GM18507 (cell line): ENCODE results near the gene RNU6-1.
A peak's percentile ranks its signal among the peaks of the same experiment; 100 is the strongest.

Experiments
- DNase-seq: peaks from one replicate; pipeline ENCODE4 v3.0.0; 2011; ENCODE audit warnings: low read depth; ENCODE audit not compliant: insufficient read length; ENCODE audit errors: extremely low spot score
- FAIRE-seq: peaks from 2 replicates; lab custom pipeline; 2011; peaks lifted over from hg19 to GRCh38; lab: Jason Lieb, UNC

Gene RNU6-1

GRCh38 chr15:67839929-67840748 is at the start of gene RNU6-1:
Gene RNU6-1 (minus strand): TSS chr15:67840045.
- peak; percentile 80 for DNase-seq
- FAIRE-seq = peak; percentile 95

- no peak for FAIRE-seq
- no peak for DNase-seq
Measured at GRCh38 chr15:67887776-67888175, 47.9 kb upstream of the RNU6-1 start.

GRCh38 chr15:67885861-67886260 is 46.0 kb upstream of the RNU6-1 start:
- DNase-seq = no peak
- FAIRE-seq = no peak

GRCh38 chr15:67885175-67885523 is 45.3 kb upstream of the RNU6-1 start:
- FAIRE-seq (no peak), DNase-seq (no peak)

- no peak for FAIRE-seq
Measured at GRCh38 chr15:67884514-67885174, 44.8 kb upstream of the RNU6-1 start.

GRCh38 chr15:67884009-67884408 is 44.2 kb upstream of the RNU6-1 start:
- DNase-seq = no peak
- FAIRE-seq = no peak

More at GRCh38 chr15:67884514-67885174, 44.8 kb upstream of the RNU6-1 start:
- no peak for DNase-seq

- no peak for DNase-seq
- no peak for FAIRE-seq
Measured at GRCh38 chr15:67883234-67883773, 43.5 kb upstream of the RNU6-1 start.

GRCh38 chr15:67882487-67883233 is 42.8 kb upstream of the RNU6-1 start:
- DNase-seq (no peak), FAIRE-seq (no peak)

- FAIRE-seq (no peak), DNase-seq (no peak)
Measured at GRCh38 chr15:67880651-67881182, 40.9 kb upstream of the RNU6-1 start.

GRCh38 chr15:67879440-67880129 is 39.7 kb upstream of the RNU6-1 start:
- FAIRE-seq = no peak
- DNase-seq = no peak

- DNase-seq (no peak), FAIRE-seq (no peak)
Measured at GRCh38 chr15:67878712-67879206, 38.9 kb upstream of the RNU6-1 start.

- FAIRE-seq (no peak), DNase-seq (no peak)
Measured at GRCh38 chr15:67873777-67874176, 33.9 kb upstream of the RNU6-1 start.

GRCh38 chr15:67870868-67871408 is 31.1 kb upstream of the RNU6-1 start:
- no peak for FAIRE-seq
- no peak for DNase-seq

GRCh38 chr15:67869701-67870100 is 29.9 kb upstream of the RNU6-1 start:
- no peak for FAIRE-seq

GRCh38 chr15:67865766-67866165 is 25.9 kb upstream of the RNU6-1 start:
- FAIRE-seq = no peak
- DNase-seq = no peak

More at GRCh38 chr15:67869701-67870100, 29.9 kb upstream of the RNU6-1 start:
- no peak for DNase-seq

- DNase-seq = no peak
- FAIRE-seq = no peak
Measured at GRCh38 chr15:67865331-67865730, 25.5 kb upstream of the RNU6-1 start.

- FAIRE-seq (peak; percentile 62), DNase-seq (peak; percentile 73)
Measured at GRCh38 chr15:67863442-67863987, 23.7 kb upstream of the RNU6-1 start.

- no peak for DNase-seq
- FAIRE-seq = peak; percentile 83
Measured at GRCh38 chr15:67862750-67863441, 23.1 kb upstream of the RNU6-1 start.
